K562 (cell line): Measurements from ENCODE around the gene ATP5PD. TPM values are rescaled to one million over a fixed set of nuclear protein-coding genes. Genes with fewer than 3 reads are reported as not detected.

Experiments used
- E2F5 ChIP-seq: sonication (generic); formaldehyde crosslinking; IDR thresholded peaks from 2 replicates; pipeline ENCODE4 v1.8.0; 2022; ENCODE audit warnings: mild to moderate bottlenecking, missing genetic modification reagents
- EGR1 ChIP-seq: fragments of 450-650 bp; conservative IDR thresholded peaks from 2 replicates; pipeline ENCODE4 v1.6.1; 2017; ENCODE audit warnings: mild to moderate bottlenecking
- HES1 ChIP-seq: fragments of 450-650 bp; IDR thresholded peaks from 2 replicates; pipeline ENCODE4 v1.6.1; 2016; ENCODE audit warnings: low read depth, mild to moderate bottlenecking, moderate library complexity
- KLF16 ChIP-seq: IDR thresholded peaks from 2 replicates; pipeline ENCODE4 v1.6.1; 2016; ENCODE audit warnings: antibody characterized with exemption
- RAD51 ChIP-seq: fragments of 450-650 bp; IDR thresholded peaks from 2 replicates; pipeline ENCODE4 v1.7.1; 2016; ENCODE audit warnings: low read depth, mild to moderate bottlenecking, borderline replicate concordance
- SAP30 ChIP-seq: fragments of 200-600 bp; sonication (generic); IDR thresholded peaks from 2 replicates; pipeline ENCODE4 v1.6.1; 2012; ENCODE audit warnings: borderline replicate concordance, low read depth, mild to moderate bottlenecking, moderate library complexity, low read length, control low read depth, inconsistent platforms; ENCODE audit not compliant: insufficient read depth, poor library complexity, severe bottlenecking
- TRIM24 ChIP-seq, 2 experiments: fragments of 450-650 bp; IDR thresholded peaks; 2 replicates each; pipeline ENCODE4 v1.6.1; 2016
- ZNF212 ChIP-seq: fragments of 450-650 bp; formaldehyde crosslinking; IDR thresholded peaks from 2 replicates; pipeline ENCODE4 v1.4.0; 2020; ENCODE audit warnings: mild to moderate bottlenecking
- ZNF282 ChIP-seq: sonication (generic); formaldehyde crosslinking; IDR thresholded peaks from 2 replicates; pipeline ENCODE4 v1.8.1; 2023; ENCODE audit warnings: missing genetic modification reagents
- ZNF431 ChIP-seq: sonication (generic); formaldehyde crosslinking; IDR thresholded peaks from 2 replicates; pipeline ENCODE4 v1.8.0; 2022; ENCODE audit warnings: mild to moderate bottlenecking, missing genetic modification reagents
- polyA plus RNA-seq, 8 experiments: library from polyadenylated mRNA; depleted of rRNA in 4 of 8; stranded (reverse) in 5 of 8; unstranded in 3 of 8; fragments of >200 nt; fragmentation: Nextera tagmentation in 2 of 8; fragmentation: Illumina TruSeq in 1 of 8; extraction: Ambion mirVana in 2 of 8; extraction: Trizol in 1 of 8; gene quantifications; 2 replicates each; pipeline versions ENCODE4 v1.2.1 to v1.2.3, GENCODE V29; 2011 to 2014; ENCODE audit warnings: inconsistent platforms in 1 of 8, missing spikeins in 1 of 8
- total RNA-seq, 7 experiments: library from RNA; depleted of rRNA in 6 of 7; stranded (reverse); fragments of >200 nt in 6 of 7; fragmentation: Illumina TruSeq in 2 of 7; extraction: Trizol in 2 of 7; gene quantifications; 2 replicates each; pipeline versions ENCODE4 v1.2.1 to v1.2.3, GENCODE V29; 2011 to 2021; ENCODE audit warnings: low replicate concordance in 1 of 7
- TF ChIP-seq, protein P1 (sequence below): sonication (generic); formaldehyde crosslinking; IDR thresholded peaks from 2 replicates; pipeline ENCODE4 v1.8.0; 2023; ENCODE audit warnings: missing genetic modification reagents, mild to moderate bottlenecking, borderline replicate concordance
- TF ChIP-seq, protein P2 (sequence below): fragments of 450-650 bp; IDR thresholded peaks from 2 replicates; pipeline ENCODE4 v1.6.1; 2017; ENCODE audit warnings: antibody characterized with exemption, mild to moderate bottlenecking
- TF ChIP-seq, protein P3 (sequence below): fragments of 450-650 bp; formaldehyde crosslinking; conservative IDR thresholded peaks from 2 replicates; pipeline ENCODE4 v1.4.0; 2022; ENCODE audit warnings: mild to moderate bottlenecking, missing genetic modification characterization

Gene ATP5PD
- total and polyA plus RNA-seq, 9 of the 15 experiments (the other 6 are each of a cell fraction or from before 2014, with no cell fraction given): 271 to 828 (median 432) TPM

- TF ChIP-seq, protein P1, sequence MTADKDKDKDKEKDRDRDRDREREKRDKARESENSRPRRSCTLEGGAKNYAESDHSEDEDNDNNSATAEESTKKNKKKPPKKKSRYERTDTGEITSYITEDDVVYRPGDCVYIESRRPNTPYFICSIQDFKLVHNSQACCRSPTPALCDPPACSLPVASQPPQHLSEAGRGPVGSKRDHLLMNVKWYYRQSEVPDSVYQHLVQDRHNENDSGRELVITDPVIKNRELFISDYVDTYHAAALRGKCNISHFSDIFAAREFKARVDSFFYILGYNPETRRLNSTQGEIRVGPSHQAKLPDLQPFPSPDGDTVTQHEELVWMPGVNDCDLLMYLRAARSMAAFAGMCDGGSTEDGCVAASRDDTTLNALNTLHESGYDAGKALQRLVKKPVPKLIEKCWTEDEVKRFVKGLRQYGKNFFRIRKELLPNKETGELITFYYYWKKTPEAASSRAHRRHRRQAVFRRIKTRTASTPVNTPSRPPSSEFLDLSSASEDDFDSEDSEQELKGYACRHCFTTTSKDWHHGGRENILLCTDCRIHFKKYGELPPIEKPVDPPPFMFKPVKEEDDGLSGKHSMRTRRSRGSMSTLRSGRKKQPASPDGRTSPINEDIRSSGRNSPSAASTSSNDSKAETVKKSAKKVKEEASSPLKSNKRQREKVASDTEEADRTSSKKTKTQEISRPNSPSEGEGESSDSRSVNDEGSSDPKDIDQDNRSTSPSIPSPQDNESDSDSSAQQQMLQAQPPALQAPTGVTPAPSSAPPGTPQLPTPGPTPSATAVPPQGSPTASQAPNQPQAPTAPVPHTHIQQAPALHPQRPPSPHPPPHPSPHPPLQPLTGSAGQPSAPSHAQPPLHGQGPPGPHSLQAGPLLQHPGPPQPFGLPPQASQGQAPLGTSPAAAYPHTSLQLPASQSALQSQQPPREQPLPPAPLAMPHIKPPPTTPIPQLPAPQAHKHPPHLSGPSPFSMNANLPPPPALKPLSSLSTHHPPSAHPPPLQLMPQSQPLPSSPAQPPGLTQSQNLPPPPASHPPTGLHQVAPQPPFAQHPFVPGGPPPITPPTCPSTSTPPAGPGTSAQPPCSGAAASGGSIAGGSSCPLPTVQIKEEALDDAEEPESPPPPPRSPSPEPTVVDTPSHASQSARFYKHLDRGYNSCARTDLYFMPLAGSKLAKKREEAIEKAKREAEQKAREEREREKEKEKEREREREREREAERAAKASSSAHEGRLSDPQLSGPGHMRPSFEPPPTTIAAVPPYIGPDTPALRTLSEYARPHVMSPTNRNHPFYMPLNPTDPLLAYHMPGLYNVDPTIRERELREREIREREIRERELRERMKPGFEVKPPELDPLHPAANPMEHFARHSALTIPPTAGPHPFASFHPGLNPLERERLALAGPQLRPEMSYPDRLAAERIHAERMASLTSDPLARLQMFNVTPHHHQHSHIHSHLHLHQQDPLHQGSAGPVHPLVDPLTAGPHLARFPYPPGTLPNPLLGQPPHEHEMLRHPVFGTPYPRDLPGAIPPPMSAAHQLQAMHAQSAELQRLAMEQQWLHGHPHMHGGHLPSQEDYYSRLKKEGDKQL (CRISPR knock-in tag): no peak
- peak; percentile 62 for TF ChIP-seq HES1
- TF ChIP-seq RAD51: peak; percentile 73
- TF ChIP-seq, protein P2, sequence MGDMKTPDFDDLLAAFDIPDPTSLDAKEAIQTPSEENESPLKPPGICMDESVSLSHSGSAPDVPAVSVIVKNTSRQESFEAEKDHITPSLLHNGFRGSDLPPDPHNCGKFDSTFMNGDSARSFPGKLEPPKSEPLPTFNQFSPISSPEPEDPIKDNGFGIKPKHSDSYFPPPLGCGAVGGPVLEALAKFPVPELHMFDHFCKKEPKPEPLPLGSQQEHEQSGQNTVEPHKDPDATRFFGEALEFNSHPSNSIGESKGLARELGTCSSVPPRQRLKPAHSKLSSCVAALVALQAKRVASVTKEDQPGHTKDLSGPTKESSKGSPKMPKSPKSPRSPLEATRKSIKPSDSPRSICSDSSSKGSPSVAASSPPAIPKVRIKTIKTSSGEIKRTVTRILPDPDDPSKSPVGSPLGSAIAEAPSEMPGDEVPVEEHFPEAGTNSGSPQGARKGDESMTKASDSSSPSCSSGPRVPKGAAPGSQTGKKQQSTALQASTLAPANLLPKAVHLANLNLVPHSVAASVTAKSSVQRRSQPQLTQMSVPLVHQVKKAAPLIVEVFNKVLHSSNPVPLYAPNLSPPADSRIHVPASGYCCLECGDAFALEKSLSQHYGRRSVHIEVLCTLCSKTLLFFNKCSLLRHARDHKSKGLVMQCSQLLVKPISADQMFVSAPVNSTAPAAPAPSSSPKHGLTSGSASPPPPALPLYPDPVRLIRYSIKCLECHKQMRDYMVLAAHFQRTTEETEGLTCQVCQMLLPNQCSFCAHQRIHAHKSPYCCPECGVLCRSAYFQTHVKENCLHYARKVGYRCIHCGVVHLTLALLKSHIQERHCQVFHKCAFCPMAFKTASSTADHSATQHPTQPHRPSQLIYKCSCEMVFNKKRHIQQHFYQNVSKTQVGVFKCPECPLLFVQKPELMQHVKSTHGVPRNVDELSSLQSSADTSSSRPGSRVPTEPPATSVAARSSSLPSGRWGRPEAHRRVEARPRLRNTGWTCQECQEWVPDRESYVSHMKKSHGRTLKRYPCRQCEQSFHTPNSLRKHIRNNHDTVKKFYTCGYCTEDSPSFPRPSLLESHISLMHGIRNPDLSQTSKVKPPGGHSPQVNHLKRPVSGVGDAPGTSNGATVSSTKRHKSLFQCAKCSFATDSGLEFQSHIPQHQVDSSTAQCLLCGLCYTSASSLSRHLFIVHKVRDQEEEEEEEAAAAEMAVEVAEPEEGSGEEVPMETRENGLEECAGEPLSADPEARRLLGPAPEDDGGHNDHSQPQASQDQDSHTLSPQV: peak; percentile 45
- no peak for TF ChIP-seq KLF16
- no peak for TF ChIP-seq ZNF431 (CRISPR knock-in tag)
- no peak for TF ChIP-seq SAP30
- TF ChIP-seq, protein P3, sequence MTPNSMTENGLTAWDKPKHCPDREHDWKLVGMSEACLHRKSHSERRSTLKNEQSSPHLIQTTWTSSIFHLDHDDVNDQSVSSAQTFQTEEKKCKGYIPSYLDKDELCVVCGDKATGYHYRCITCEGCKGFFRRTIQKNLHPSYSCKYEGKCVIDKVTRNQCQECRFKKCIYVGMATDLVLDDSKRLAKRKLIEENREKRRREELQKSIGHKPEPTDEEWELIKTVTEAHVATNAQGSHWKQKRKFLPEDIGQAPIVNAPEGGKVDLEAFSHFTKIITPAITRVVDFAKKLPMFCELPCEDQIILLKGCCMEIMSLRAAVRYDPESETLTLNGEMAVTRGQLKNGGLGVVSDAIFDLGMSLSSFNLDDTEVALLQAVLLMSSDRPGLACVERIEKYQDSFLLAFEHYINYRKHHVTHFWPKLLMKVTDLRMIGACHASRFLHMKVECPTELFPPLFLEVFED (CRISPR knock-in tag): no peak
- no peak for TF ChIP-seq ZNF282
- TF ChIP-seq E2F5 (CRISPR knock-in tag): peak; percentile 6; the same call in 1 of the 2 replicates
- no peak for TF ChIP-seq EGR1
- peak in 1 of 2 experiments; percentile 37; a peak in 1 of 4 replicates for TF ChIP-seq TRIM24 (IDR thresholded peaks at IDR 0.05)
- TF ChIP-seq ZNF212 (CRISPR knock-in tag): 0 out of 2 replicates have a peak, but pooled peaks have one; percentile 17
These were observed 13.2 kb downstream of the ATP5PD start (continued) for GRCh38 chr17:75033346-75034235.
